NCI-H226 (cell line): Measurements from ENCODE around the gene TEX14.
"Not testable (repeated sequence)": the region's sequence is repeated elsewhere in the genome, so short reads cannot be mapped to it uniquely, and the experiment has no call there.

ENCODE experiments used
- DNase-seq: peaks from one replicate; pipeline ENCODE4 v3.0.0-alpha.2; 2015

TEX14 gene

DNA sequence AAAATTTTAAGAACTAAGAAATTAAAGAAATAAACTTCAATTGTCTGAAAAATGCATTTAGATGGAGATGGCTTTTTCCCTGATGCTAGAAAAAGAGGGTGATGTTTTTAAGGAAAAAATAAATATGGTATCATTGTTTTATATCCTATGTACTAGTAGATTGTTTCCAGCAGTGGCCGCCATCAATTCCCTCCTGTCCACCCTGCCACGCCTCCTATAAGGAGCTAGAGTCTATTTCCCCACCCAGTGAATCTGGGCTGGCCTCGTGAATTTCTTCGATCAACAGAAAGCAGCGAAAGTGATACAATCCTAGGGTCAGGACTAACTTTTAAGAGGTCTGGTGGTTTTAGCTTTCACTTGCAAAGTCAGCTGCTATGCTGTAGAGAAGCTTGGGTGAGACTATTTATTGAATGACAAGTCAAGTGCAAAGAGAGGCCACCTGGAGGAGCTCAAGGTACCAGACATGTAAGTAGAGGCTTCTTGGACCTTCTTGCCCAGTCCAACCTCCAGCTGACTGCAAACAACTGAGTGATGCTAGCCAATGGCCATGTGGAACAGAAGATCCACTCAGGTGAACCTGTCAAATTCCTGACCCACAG lies 96.6 kb downstream of the TEX14 start:
- DNase-seq: no peak

DNA sequence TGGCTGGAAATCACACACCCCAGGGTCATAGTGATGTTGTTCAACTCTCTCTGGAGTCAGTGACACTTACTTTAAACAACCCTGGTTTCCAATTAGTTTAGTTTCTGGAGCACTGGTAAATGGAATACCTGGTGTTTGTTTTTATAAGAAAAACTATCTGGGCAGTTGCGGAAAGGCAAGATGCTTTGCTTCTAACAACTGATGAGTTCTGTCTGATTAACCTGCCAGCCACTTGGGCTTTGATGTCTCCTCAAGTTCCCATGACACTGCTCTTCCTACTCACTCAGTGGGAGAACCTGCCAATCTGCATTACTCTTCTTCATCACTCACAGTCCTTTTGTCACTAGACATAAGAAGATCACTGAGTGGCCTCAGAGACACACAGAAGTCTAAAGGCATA lies 98.7 kb downstream of the TEX14 start:
- DNase-seq: no peak

DNA sequence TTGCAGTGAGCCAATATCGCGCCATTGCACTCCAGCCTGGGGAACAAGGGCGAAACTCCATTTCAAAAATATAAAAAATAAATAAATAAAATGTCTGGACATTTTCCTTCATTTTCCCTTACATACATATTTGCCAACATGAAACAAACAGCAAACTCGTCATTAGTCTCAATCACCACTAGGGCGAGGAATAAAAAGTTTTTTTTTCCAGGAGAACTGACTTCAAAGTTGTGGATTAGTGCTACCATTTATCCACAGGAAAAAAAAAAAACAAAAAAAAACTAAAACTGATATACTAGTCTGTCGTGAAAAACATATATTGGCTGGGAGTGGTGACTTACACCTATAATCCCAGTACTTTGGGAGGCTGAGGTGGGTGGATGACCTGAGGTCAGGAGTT lies 100.4 kb downstream of the TEX14 start:
- no peak for DNase-seq

DNA sequence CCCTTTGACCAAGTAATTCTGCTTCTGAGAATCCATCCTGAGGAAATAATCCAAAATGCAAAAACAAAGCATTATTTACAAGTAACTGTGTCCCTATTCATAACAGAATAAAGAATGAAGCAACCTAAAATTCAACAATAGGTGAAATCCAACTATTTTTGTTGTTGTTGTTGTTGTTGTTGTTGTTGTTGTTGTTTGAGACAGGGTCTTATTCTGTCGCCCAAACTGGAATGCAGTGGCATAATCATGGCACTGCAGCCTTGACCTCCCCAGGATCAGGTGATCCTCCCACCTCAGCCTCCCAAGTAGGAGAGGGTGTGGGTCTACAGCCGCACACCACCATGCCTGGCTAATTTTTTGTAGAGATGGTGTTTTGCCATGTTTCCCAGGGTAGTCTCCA lies 101.5 kb downstream of the TEX14 start:
- DNase-seq: no peak

DNA sequence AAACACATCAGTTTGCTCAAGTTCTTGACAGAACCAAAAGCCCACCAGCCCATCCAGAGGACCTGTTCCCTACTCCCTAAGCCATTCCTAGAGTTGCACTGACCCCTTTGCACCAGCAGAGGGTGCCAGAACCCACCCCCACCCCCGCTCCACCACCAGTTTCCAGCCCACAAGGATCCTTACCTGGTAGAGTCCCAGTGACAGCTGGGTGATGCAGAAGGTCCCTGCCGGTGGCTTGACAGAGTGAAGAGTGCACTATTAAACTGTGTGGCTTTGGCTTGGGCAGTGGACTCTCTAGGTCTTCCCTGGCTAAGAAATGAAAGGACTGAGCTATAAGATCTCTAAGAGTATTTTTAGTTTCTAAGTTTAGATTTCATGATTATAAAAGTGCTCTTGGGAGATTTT lies 104.1 kb downstream of the TEX14 start:
- DNase-seq: no peak

DNA sequence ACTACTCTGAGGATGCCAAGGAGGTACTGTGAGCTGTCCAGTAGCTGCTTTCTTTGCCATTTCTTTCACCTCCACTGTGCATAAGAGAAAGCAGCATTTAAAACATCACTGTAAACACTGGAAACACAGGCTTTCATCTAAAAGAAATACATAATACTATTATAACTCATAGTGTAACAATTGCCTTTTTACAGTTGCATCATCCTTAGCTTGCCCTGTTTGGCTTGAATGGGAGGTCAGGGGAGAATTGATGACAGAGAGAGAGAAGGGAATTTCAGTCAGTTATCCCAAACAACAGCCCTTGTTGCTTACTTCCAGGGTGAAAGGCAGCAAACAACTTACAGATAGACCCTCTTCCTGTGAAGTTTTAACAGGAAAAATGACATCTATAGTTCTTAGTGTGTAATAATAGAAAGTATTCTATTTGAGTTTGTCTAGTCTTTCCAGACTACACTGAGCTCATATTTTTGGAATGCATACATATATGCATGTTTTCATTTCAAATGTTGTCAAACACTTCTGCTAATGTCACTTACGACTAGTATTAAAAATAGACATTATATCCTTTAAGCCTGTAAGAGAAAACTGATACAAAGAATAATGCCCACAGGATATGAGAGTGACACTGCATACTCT lies 105.7 kb downstream of the TEX14 start:
- DNase-seq: no peak

DNA sequence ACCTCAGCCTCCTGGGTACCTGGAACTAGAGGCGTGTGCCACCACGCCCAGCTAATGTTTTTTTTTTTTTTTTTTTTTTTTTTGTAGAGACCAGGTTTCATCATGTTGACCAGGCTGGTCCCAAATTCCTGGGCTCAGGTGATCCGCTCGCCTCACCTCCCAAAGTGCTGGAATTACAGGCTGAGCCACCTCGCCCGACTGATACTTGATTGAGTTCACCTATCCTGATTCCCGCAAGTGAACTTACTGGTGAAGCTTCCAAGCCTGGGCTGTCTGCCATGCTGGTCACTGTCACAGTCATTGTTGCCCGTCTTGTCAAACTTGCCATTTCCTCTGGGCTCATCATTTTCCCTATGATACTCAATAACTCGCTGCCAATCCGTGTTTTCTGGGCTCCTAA lies 106.3 kb downstream of the TEX14 start:
- no peak for DNase-seq

DNA sequence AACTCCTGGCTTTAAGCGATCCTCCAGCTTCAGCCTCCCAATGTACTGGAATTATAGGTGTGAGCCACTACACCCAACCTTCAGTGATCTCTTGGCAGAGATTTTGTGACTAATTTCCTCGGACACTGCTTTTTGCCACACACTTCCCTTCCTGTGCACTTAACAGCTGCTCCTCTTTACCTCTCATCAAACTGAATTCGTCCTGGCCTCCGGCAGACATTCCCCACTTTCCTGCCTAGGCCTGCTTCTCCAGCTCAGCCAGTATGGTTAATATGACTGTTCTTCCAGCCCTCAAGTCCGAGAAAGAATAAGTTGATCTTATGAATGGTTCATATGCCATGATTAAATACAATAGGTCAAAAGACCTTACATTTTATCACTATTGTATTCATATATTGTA lies 108.4 kb downstream of the TEX14 start:
- DNase-seq: no peak

DNA sequence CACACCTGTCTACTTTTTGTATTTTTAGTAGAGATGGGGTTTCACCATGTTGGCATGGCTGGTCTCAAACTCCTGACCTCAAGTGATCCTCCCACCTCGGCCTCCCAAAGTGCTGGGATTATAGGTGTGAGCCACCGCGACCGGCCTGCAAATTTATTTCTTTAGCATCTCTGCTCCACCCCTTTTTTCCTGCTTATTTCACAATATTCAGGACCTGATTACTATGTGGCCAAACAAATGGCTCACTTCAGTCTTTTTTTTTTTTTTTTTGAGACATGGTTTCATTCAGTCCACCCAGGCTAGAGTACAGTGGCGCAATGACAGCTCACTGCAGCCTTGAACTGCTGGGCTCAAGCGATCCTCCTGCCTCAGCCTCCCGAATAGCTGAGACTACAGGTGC lies 109.1 kb downstream of the TEX14 start:
- DNase-seq: not testable (repeated sequence)

DNA sequence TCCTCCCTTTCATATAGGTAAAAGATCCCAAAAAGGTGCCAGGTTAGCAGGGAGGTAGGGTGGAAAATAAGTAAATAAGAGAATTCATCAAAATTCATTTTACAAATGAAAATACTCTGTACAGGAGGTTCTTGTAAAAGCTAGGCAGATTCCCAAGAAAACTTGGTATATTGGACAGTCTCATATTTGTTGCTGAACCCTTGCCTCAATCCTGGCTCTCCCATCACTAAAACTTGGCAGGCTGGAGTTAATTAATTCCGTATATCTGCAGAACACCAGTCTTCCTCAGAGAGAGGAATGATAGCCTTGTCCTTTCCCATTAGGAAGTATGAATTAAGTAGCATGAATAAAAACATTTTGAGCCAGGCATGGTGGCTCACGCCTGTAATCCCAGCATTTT lies 111.2 kb downstream of the TEX14 start:
- no peak for DNase-seq

DNA sequence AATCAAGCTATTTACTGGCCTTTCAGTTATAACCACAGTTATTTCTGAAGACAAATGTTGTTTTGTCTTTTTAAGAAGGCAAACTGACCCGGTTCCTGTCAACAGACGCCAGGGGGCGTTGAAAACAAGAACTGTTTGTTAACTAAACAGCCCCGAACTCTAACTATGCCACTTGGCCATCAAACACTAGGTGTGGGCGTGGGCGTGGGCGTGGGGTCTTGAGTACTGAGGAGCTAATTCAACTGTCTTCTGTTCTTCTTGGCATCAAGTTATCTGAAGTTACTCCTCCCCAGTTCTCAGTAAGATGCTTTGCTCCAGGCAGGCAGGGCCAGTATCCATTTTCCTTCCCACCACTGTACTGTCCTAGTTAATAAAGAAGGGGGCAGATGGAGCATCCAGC lies 114.1 kb downstream of the TEX14 start:
- peak; percentile 33 for DNase-seq

DNA sequence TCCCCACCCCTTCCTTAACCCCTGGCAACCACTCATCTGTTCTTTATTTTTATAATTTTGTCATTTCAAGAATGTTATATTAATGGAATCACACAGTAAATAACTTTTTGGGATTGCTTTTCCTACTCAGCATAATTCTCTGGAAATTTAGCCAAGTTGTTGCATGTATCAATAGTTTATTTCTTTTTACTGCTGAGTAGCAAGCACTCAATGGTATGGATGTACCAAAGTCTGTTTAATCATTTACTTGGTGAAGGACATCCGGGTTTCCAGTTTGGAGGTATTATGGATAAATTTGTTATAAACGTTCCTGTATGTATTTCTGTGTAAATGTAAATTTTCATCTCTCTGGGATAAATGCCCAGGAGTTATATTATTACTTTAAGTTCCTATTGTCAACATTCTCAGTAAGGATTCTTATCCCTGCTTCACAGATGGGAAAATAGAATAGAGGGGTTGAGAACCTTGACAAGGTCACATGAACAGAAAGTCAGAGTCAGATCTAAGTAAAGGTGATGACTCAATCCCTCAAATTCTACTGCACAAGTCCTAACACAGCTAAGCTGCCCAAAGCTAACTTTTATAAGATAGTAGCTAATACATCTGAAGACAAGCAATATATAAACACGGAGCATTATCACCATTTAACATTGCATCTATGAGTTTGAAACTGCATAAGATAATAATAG lies 115.0 kb downstream of the TEX14 start:
- DNase-seq: no peak

DNA sequence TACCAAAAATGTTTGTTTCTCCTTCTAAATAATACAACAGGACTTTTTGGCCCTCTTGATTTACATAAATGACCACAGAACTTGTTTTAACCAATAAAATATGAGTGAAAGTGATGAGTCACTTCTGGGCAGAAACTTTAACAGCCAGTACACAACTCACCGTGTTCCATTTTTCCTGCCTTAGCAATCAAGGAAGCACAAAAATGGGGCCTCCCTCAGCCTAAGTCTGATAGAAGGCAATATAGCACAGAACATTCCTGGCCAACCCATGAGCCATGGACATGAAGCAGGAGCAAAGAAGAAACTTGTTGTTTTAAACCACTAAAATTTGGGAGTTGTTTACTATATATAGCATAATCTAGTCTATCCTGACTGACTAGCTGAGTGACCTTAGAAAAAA lies 116.3 kb downstream of the TEX14 start:
- peak; percentile 83 for DNase-seq

DNA sequence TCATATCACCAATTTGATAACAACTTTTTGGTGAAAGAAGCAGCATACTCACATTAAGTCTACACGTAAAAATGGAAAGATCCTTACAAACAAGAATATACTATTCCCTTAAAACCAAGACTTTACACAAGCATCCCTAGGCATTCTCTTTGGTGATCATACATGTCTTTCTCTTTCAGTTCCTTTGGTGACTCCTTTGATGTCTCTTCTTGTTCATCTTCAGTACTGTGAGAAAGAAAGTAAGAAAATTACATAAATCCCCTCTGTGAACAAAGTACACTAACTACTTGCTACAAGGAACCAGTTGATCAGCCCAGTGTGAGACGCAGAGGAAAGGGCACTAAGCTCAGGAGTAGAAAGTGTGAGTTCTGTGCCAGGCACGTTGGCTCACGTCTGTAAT lies 117.8 kb downstream of the TEX14 start:
- DNase-seq: no peak

DNA sequence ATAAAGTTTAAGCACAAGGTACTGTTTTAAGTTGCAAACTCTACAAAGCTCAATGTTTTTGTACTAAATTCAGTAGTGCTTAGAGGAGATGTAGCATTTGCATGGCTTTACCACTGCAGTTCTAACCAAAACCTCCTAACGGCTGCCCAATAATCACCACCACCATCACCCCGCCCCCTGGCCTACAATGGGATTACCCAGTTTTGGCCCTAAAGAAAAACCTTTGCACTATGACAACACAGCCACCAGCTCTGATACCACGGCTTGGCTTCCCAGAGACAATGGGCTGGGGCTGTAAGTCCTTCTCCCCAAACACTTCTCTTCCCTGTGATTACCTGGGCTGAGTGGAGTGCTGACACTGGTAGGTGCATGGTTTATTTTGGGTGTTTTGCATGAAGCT lies 119.0 kb downstream of the TEX14 start:
- no peak for DNase-seq

DNA sequence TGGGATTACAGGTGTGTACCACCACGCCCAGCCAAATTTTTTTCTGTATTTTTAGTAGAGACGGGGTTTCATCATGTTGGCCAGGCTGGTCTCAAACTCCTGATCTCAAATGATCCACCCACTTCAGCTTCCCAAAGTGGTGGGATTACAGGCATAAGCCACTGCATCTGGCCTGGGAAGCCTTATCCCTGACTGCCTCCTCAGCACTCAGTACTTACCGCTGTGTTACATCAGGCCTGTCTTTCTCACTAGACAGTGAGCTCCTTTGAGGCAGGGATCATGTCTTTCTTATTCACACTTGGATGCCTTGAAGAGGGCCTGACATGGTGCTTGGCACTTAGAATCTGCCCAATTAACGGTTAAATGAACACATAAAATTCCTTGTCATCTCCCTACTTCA lies 121.1 kb downstream of the TEX14 start:
- DNase-seq: no peak

DNA sequence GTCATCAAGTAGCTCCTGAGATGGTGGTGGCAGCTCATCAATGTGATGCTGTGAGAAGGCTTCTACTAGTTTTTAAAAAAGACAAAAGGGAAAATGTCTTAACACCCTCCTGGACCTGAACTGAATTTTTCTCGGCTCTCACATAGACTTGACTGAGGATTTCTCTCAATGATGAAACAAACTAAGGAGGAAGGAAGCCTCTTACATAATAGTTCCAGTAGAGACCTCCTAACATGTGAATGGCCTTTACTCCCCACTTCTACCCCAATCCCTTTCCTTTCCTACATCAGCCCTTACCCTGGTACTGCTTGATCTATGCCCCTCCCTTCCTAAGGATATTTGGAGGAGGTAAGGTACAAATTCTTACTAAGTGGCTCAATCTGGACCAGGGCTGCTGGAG lies 122.6 kb downstream of the TEX14 start:
- no peak for DNase-seq

DNA sequence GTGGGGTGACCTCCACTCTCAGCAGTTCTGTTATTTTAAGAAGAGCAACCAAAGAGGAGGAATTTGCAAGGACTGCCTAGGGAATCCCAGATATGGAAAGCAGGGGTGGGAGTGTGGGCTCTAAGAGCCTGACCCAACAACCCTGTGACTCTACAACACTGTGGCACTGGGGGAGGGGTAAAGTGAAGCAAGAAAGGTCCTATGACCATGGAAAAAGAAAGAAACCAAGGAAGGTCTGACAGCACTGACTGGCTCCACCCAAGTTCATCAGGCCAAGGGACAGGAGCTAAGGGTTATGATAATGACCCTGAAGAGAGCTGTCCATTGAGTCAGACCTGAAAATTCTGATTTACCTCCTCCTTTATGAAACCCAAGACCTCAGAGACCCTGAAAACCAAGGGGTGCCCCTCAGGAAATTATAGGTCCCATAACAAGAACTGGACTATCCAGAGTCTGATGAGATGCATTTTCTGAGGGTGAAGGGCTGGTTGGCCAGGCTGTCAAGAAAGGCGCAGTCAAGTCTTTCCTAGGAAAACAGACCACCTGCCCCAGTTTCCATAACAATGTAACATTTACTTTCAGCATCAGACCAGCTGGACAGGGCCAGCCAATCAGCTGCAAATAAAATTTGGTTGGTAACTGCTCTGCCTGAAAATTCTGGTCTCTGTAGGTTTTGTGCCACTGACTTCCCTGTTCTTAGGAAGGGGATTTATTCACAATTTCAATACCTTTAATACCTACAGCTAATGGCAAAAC lies 123.6 kb downstream of the TEX14 start:
- DNase-seq: no peak

DNA sequence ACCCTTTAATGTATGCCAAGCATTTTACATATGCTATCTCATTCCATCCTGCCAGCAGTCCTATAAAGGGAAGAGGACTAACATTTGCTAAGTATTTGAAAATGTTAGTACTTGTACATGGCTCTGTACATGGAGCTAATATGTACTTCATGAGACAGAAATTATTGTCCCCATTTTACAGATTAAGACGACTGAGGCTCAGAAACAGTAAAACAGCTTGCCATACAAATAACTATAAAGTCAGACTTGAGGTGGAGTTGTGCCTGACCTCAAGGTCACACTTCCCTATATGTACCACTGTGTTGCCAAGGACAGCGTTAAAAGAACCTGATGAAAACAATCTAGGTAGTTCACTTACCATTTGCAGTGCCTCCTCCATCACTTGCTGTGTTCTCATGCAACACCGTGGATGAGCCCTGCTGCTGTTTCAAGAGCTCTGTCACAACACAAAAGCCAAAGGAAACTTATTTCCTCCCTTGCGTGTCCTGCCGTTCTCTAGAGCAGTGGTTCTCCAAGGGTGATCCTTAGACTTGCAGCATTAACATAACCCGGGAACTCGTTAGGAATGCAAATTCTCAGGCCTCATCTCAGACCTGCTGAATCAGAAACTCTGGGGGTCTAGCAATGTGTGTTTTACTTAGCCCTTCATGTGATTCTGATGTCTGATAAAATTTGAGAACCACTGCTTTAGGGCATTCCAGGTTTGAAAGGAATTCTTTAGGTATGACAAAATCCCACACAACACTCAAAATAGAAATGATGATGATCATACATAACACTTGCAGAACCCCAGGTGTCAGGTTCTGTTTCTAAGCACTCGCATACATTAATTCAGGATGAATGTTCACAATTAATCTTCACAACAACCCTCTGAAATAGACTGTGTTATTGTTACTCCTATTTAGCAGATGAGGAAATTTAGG lies 126.2 kb downstream of the TEX14 start:
- no peak for DNase-seq

DNA sequence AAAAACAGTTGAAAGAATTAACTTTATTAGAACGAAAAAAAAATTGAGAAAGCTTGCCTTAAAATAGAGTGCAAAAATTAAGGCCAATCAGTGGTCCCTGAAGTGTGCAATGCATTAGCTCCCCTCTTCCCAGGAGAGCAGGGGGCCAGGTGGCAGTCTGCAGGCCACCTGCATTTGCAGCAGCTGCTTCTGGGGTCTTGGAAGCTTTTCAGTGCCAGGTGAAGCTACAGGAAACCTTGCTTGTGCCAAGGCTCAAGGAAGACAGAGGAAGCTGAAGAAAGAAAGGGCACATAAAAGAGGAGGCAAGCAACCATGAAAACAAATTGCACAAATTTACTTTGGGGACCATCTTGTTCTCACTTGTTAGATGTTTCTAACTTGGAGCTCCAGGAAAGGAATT lies 126.9 kb downstream of the TEX14 start:
- no peak for DNase-seq

DNA sequence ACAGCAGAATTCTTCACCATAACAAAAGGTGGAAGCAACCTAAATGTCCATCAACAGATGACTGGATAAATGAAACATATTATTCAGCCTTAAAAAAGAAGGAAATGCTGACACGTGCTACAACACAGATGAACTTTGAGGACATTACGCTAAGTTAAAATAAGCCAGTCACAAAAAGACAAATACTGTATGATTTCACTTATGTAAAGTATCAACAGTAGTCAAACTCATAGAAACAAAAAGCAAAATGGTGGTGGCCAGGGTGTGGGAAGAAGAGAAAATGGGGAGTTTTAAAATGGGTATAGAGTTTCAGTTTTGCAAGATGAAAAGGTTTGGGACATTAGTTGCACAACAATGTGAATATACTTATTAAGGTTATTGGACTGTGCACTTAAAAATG lies 127.6 kb downstream of the TEX14 start:
- no peak for DNase-seq

DNA sequence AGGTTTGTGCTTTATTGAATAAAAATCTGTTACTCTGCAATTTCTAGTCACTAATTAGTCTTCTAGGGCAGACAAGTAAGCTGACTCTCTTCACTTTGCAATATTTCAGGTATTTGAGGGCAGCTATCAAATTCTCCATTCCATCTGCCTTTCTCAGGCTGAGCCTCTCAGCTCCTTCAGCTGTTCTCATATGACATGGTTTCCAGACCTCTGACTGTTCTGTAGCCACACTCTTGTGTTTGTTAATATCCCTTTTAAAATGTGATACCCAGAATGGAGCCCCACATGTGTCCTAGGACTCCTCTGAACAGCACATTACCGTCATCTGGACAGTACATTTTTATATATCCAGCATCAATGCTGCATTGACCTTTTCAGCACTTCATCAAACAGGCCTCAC lies 131.3 kb downstream of the TEX14 start:
- no peak for DNase-seq

DNA sequence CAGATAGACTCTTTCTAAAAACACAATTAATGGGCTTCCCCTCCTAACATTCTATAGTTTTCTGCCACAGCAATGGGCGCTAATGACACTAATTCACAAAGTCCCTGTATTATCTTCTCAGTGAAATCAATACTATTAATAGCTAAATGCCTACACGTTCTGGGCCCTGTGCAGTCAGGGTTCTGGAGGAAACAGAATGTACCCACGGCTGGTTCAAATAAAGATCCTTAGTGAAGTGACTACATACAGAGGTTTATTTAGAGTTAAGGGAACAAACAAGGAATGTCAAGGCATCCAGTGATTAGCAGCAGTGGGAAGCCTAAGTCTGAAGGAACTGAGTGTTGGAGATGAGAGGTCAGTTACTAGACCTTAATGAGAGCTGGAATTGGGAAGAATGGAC lies 133.9 kb downstream of the TEX14 start:
- DNase-seq: no peak
